Hepatocyte (in vitro differentiated cells): ENCODE data around the gene PRPF6. TPM values are rescaled to one million over a fixed set of nuclear protein-coding genes. Genes with fewer than 3 reads are reported as not detected.

Experiments
- DNase-seq: peaks from one replicate; pipeline ENCODE4 v3.0.0-alpha.2; 2016; ENCODE audit warnings: low spot score
- H2AFZ ChIP-seq: fragments of 200-600 bp; sonication (generic); 2 replicates; pipeline ENCODE4 v1.6.0; 2016; ENCODE audit warnings: antibody characterized with exemption, mild to moderate bottlenecking
- H3K27ac ChIP-seq: fragments of 200-600 bp; sonication (generic); 2 replicates; pipeline ENCODE4 v1.5.1; 2016; ENCODE audit warnings: mild to moderate bottlenecking
- H3K27me3 ChIP-seq: fragments of 200-600 bp; sonication (generic); 2 replicates; pipeline ENCODE4 v1.6.1; 2016
- H3K36me3 ChIP-seq: fragments of 200-600 bp; sonication (generic); replicated peaks from 2 replicates; pipeline ENCODE4 v1.5.1; 2016; ENCODE audit warnings: low read depth; ENCODE audit not compliant: insufficient read depth
- H3K4me1 ChIP-seq: fragments of 200-600 bp; sonication (generic); 2 replicates; pipeline ENCODE4 v1.5.1; 2016; ENCODE audit warnings: mild to moderate bottlenecking, moderate library complexity; ENCODE audit not compliant: insufficient read depth
- H3K4me2 ChIP-seq: fragments of 200-600 bp; sonication (generic); 2 replicates; pipeline ENCODE4 v1.6.0; 2016
- H3K4me3 ChIP-seq: fragments of 200-600 bp; sonication (generic); 2 replicates; pipeline ENCODE4 v1.5.1; 2016; ENCODE audit warnings: mild to moderate bottlenecking
- H3K79me2 ChIP-seq: fragments of 200-600 bp; sonication (generic); 2 replicates; pipeline ENCODE4 v1.6.0; 2017; ENCODE audit warnings: mild to moderate bottlenecking
- H3K9me2 ChIP-seq: fragments of 200-600 bp; sonication (generic); replicated peaks from 2 replicates; pipeline ENCODE4 v1.6.0; 2017; ENCODE audit warnings: mild to moderate bottlenecking; ENCODE audit not compliant: insufficient read depth
- H3K9me3 ChIP-seq: fragments of 200-600 bp; sonication (generic); 2 replicates; pipeline ENCODE4 v1.5.1; 2016; ENCODE audit warnings: low read depth, mild to moderate bottlenecking
- H4K20me1 ChIP-seq: fragments of 200-600 bp; sonication (generic); 2 replicates; pipeline ENCODE4 v1.6.0; 2016; ENCODE audit warnings: mild to moderate bottlenecking; ENCODE audit not compliant: insufficient read depth, poor library complexity, severe bottlenecking
- CTCF ChIP-seq: fragments of 200-600 bp; sonication (generic); IDR thresholded peaks from 2 replicates; pipeline ENCODE4 v1.5.1; 2016; ENCODE audit warnings: antibody characterized with exemption, mild to moderate bottlenecking; ENCODE audit not compliant: poor library complexity
- EZH2 ChIP-seq: fragments of 200-600 bp; sonication (generic); IDR thresholded peaks from 2 replicates; pipeline ENCODE4 v1.6.1; 2016; ENCODE audit warnings: antibody characterized with exemption, mild to moderate bottlenecking, borderline replicate concordance
- EZH2phosphoT487 ChIP-seq: fragments of 200-600 bp; sonication (generic); IDR thresholded peaks from one replicate; pipeline ENCODE4 v1.6.1; 2018; ENCODE audit warnings: antibody characterized with exemption, mild to moderate bottlenecking, low read depth, moderate library complexity; ENCODE audit not compliant: unreplicated experiment, severe bottlenecking
- WGBS: methylation state at CpG from one replicate; pipeline ENCODE4 v1.1.6; 2016; ENCODE audit warnings: low lambda C conversion rate; ENCODE audit errors: missing lambda C conversion rate; 5-methylcytosine and 5-hydroxymethylcytosine counted together
- polyA plus RNA-seq: library from polyadenylated mRNA; unstranded; fragments of >200 nt; fragmentation: Nextera tagmentation; extraction: Ambion mirVana; gene quantifications from 2 replicates; pipeline ENCODE4 v1.2.1, GENCODE V29; 2016
- total RNA-seq: library from RNA; depleted of rRNA; stranded (reverse); fragments of >200 nt; gene quantifications from 2 replicates; pipeline ENCODE4 v1.2.3, GENCODE V29; 2014

PRPF6 gene
- total and polyA plus RNA-seq, 2 experiments from 2014 or later, result 37.3 to 41.3 TPM

GRCh38 chr20:63941282-63942081 lies 39.5 kb upstream of the PRPF6 start:
- TF ChIP-seq CTCF (no peak), EZH2phosphoT487 (no peak), EZH2 (no peak)
- no peak overlapping the region for H3K27ac ChIP-seq

GRCh38 chr20:63942250-63942951 lies 38.5 kb upstream of the PRPF6 start:
- no peak for DNase-seq
- Histone ChIP-seq H3K9me3 (no peaks in the 10 kb centered on the region), H3K4me2 (no peak overlapping the region), H3K36me3 (no peaks in the 10 kb centered on the region), H3K79me2 (peaks cover 38% of the 10 kb centered on the region), H3K4me1 (no peaks in the 10 kb centered on the region), H3K27me3 (no peaks in the 10 kb centered on the region), H3K4me3 (no peak overlapping the region), H3K9me2 (no peaks in the 10 kb centered on the region), H4K20me1 (peaks cover 38% of the 10 kb centered on the region), H2AFZ (no peak overlapping the region), H3K27ac (no peak overlapping the region)
- TF ChIP-seq CTCF (no peak), EZH2phosphoT487 (no peak), EZH2 (no peak)
- WGBS, result 85% methylated on average over 21 of the region's 30 CpGs

More at GRCh38 chr20:63941282-63942081, 39.5 kb upstream of the PRPF6 start:
- no peaks in the 10 kb centered on the region for H3K27me3 ChIP-seq
- 93% methylated on average over 22 of the region's 39 CpGs for WGBS
- no peak for DNase-seq
- H3K4me2 ChIP-seq, result no peak overlapping the region
- peaks cover 29% of the 10 kb centered on the region for H4K20me1 ChIP-seq
- no peaks in the 10 kb centered on the region for H3K9me2 ChIP-seq
- no peak overlapping the region for H3K4me3 ChIP-seq
- peaks cover 29% of the 10 kb centered on the region for H3K79me2 ChIP-seq
- no peaks in the 10 kb centered on the region for H3K36me3 ChIP-seq
- no peaks in the 10 kb centered on the region for H3K4me1 ChIP-seq
- H2AFZ ChIP-seq, result no peak overlapping the region
- H3K9me3 ChIP-seq, result no peaks in the 10 kb centered on the region

- Histone ChIP-seq H3K27me3 (no peaks in the 10 kb centered on the region), H3K4me1 (no peaks in the 10 kb centered on the region), H3K4me2 (no peak overlapping the region), H4K20me1 (peaks cover 46% of the 10 kb centered on the region), H3K27ac (no peak overlapping the region), H3K36me3 (no peaks in the 10 kb centered on the region), H3K79me2 (peaks cover 44% of the 10 kb centered on the region), H3K4me3 (no peak overlapping the region), H2AFZ (no peak overlapping the region), H3K9me3 (no peaks in the 10 kb centered on the region), H3K9me2 (no peaks in the 10 kb centered on the region)
- no peak for TF ChIP-seq EZH2phosphoT487
- TF ChIP-seq CTCF, result no peak
- TF ChIP-seq EZH2, result no peak
- 96% methylated on average over 19 of the region's 19 CpGs for WGBS
- DNase-seq, result no peak
Observed at GRCh38 chr20:63942969-63943807, 37.7 kb upstream of the PRPF6 start.
